ENCODE results near the gene NR4A1.

NR4A1 gene

DNA sequence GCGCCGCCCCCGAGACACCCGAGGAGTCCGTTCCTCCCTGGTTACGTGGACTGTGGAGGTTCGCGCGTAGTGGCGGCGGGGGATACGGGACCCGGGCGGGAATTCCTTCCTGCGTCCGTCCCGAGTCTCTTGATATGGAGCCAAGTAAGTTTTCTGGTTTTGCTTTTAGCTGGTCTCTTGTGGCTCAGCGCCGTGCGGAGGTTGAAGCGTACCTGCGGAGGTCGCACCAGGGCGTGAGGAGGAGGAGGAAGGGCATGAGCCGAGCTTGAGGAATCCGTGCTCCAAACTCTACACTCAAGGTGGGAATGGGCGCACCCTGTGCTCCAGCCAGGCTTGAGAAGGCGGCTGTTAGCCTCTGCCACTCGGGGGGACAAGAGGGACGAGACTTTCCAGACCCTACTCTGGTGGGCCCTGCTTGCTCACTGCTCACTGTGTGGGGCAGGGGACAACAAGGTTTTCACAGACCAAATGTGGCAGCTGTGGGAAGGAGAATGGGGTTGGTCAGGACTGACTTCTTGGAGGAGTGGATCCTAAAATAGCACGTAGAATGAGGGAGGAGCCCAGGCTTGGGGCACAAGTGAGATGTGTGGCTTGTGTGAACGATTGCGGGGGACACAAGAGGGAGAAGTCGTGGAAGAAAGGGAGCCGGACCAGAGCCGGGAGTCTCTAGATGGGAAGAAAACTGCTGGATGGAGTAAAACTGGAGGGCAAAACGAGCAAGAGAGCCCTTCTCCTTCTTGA is 19.1 kb downstream of the NR4A1 start:
- Histone ChIP-seq H3K27me3 (replicated peaks; ENCODE audit: insufficient read depth, low read length) (peaks cover 2% of the 10 kb centered on the region), H3K9me3 (replicated peaks; ENCODE audit: insufficient read depth, low read length) (no peaks in the 10 kb centered on the region), H3K9me2 (replicated peaks; ENCODE audit: insufficient read depth, low read length) (no peaks in the 10 kb centered on the region), H3K9ac (ENCODE audit: low read length) (peak overlapping the region; percentile 85), H3K36me3 (replicated peaks; ENCODE audit: insufficient read depth, low read length) (peaks cover 4% of the 10 kb centered on the region; the same call in 1 of the 2 replicates), H4K20me1 (ENCODE audit: insufficient read depth, low read length) (no peaks in the 10 kb centered on the region), H3K4me1 (ENCODE audit: low read length) (peaks cover 18% of the 10 kb centered on the region), H3K4me3 (ENCODE audit: low read length) (peak overlapping the region; percentile 90), H3K79me2 (ENCODE audit: low read length) (peaks cover 53% of the 10 kb centered on the region), H3K27ac (ENCODE audit: low read length) (peak overlapping the region; percentile 64; the same call in 1 of the 2 replicates), H2AFZ (ENCODE audit: low read length) (peak overlapping the region; percentile 70), H3K4me2 (ENCODE audit: low read depth, low read length) (peak overlapping the region; percentile 67), H3F3A (ENCODE audit: insufficient read depth, low read length) (peaks cover 3% of the 10 kb centered on the region; the same call in 1 of the 2 replicates)
- DNase-seq, result no peak
- TF ChIP-seq, protein P1, sequence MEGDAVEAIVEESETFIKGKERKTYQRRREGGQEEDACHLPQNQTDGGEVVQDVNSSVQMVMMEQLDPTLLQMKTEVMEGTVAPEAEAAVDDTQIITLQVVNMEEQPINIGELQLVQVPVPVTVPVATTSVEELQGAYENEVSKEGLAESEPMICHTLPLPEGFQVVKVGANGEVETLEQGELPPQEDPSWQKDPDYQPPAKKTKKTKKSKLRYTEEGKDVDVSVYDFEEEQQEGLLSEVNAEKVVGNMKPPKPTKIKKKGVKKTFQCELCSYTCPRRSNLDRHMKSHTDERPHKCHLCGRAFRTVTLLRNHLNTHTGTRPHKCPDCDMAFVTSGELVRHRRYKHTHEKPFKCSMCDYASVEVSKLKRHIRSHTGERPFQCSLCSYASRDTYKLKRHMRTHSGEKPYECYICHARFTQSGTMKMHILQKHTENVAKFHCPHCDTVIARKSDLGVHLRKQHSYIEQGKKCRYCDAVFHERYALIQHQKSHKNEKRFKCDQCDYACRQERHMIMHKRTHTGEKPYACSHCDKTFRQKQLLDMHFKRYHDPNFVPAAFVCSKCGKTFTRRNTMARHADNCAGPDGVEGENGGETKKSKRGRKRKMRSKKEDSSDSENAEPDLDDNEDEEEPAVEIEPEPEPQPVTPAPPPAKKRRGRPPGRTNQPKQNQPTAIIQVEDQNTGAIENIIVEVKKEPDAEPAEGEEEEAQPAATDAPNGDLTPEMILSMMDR (IDR thresholded peaks at IDR 0.05; ENCODE audit: low read length), result no peak
- TF ChIP-seq EZH2 (optimal IDR thresholded peaks at IDR 0.05; ENCODE audit: low read depth, low read length) (no peak), EZH2phosphoT487 (IDR thresholded peaks at IDR 0.05; ENCODE audit: low read length) (no peak)

DNA sequence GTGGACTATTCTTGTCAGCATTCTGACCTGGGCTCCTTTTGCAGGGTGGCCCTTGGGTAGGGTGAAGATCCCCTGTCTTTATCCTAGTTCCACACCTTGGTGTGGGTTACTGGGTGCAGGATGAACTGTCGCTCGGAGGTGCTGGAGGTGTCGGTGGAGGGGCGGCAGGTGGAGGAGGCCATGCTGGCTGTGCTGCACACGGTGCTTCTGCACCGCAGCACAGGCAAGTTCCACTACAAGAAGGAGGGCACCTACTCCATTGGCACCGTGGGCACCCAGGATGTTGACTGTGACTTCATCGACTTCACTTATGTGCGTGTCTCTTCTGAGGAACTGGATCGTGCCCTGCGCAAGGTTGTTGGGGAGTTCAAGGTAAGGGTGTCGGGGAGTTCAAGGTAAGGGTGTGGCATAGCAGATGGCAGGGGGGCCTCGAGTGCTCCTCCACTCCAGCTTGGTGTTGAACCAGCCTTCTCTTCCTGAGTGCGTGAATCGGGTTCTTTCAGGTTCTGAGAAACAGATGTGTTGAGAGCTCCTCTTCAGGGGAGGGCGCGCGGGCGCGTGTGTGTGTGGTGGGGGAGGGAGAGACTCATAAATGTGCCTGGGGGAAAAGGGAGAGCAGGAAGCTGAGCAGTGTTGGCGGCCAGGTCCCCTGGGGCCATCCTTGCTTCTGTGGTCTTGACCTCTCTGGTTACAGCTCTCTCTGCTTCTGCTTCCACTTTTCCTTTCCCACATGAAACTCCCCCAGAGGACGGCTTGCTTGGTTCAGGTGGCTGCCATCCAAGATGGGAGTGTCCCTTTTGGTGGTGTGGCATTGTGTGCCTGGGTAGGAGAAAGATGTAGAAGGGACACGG is 22.5 kb downstream of the NR4A1 start:
- H3K27me3 ChIP-seq (replicated peaks; ENCODE audit: insufficient read depth, low read length), result no peaks in the 10 kb centered on the region
- no peak for TF ChIP-seq EZH2 (optimal IDR thresholded peaks at IDR 0.05; ENCODE audit: low read depth, low read length)
- H3K36me3 ChIP-seq (replicated peaks; ENCODE audit: insufficient read depth, low read length), result peaks cover 4% of the 10 kb centered on the region; the same call in 1 of the 2 replicates
- no peak overlapping the region for H3K4me2 ChIP-seq (ENCODE audit: low read depth, low read length)
- H3K9me2 ChIP-seq (replicated peaks; ENCODE audit: insufficient read depth, low read length), result no peaks in the 10 kb centered on the region
- peaks cover 65% of the 10 kb centered on the region for H3K79me2 ChIP-seq (ENCODE audit: low read length)
- H3K9ac ChIP-seq (ENCODE audit: low read length), result no peak overlapping the region
- H4K20me1 ChIP-seq (ENCODE audit: insufficient read depth, low read length), result no peaks in the 10 kb centered on the region
- no peak overlapping the region for H2AFZ ChIP-seq (ENCODE audit: low read length)
- no peak overlapping the region for H3K27ac ChIP-seq (ENCODE audit: low read length)
- peaks cover 13% of the 10 kb centered on the region for H3K4me1 ChIP-seq (ENCODE audit: low read length)
- H3F3A ChIP-seq (ENCODE audit: insufficient read depth, low read length), result peaks cover 3% of the 10 kb centered on the region; the same call in 1 of the 2 replicates
- no peak for DNase-seq
- H3K9me3 ChIP-seq (replicated peaks; ENCODE audit: insufficient read depth, low read length), result no peaks in the 10 kb centered on the region
- no peak overlapping the region for H3K4me3 ChIP-seq (ENCODE audit: low read length)

DNA sequence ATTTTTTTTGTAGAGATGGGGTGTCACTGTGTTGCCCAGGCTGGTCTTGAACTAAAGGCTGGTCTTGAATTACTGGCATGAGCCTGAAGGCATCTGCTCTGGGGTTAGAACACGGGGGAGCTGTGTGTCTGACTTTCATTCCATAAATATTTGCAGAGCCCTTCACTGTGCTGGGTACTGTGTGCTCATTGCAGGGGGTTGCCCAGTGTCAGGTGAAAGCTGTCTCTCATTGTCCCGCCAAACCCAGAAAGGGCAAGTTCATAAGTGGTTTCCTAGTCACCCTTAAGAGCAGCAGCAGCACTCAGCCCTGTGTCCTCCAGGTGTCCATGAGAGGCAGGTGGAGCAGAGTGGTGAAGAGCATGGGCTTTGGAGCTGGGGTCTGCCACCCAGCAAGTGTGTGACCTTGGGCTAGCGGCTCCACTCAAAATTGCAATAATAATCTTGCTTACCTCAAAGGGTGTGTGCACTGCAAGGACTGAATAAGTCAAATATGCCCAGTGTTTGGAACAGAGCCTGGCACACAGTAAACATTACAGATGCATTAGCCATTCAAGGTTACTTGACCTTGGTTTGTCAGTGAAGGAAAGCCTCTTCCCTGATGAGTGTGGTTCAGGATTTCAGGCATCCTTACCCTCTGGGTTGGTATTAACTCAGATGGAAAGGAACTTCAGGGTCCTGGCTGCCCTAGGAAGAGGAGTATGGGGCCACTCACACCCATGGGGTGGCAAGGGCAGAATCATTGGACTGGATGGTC is 23.9 kb downstream of the NR4A1 start:
- Histone ChIP-seq H3K36me3 (replicated peaks; ENCODE audit: insufficient read depth, low read length) (peaks cover 4% of the 10 kb centered on the region; the same call in 1 of the 2 replicates), H3K79me2 (ENCODE audit: low read length) (peaks cover 62% of the 10 kb centered on the region), H3K9ac (ENCODE audit: low read length) (no peak overlapping the region), H3F3A (ENCODE audit: insufficient read depth, low read length) (no peaks in the 10 kb centered on the region), H3K4me2 (ENCODE audit: low read depth, low read length) (no peak overlapping the region), H3K27me3 (replicated peaks; ENCODE audit: insufficient read depth, low read length) (no peaks in the 10 kb centered on the region), H3K9me2 (replicated peaks; ENCODE audit: insufficient read depth, low read length) (no peaks in the 10 kb centered on the region), H4K20me1 (ENCODE audit: insufficient read depth, low read length) (no peaks in the 10 kb centered on the region), H3K4me3 (ENCODE audit: low read length) (no peak overlapping the region), H3K4me1 (ENCODE audit: low read length) (peaks cover 13% of the 10 kb centered on the region), H2AFZ (ENCODE audit: low read length) (no peak overlapping the region), H3K9me3 (replicated peaks; ENCODE audit: insufficient read depth, low read length) (no peaks in the 10 kb centered on the region), H3K27ac (ENCODE audit: low read length) (no peak overlapping the region)
- no peak for DNase-seq
- TF ChIP-seq EZH2phosphoT487 (IDR thresholded peaks at IDR 0.05; ENCODE audit: low read length) (no peak), EZH2 (optimal IDR thresholded peaks at IDR 0.05; ENCODE audit: low read depth, low read length) (no peak)
- TF ChIP-seq, protein P1 (IDR thresholded peaks at IDR 0.05; ENCODE audit: low read length), result no peak
